HFF-Myc (cell line): ENCODE data around the gene MAN1C1.

Source experiments
- DNase-seq: peaks from one replicate; pipeline ENCODE4 v3.0.0-alpha.2; 2011; ENCODE audit warnings: low read depth; ENCODE audit errors: extremely low read depth
- H3K4me3 ChIP-seq: replicated peaks from 2 replicates; pipeline ENCODE4 v1.5.1; 2011; ENCODE audit warnings: low read depth, mild to moderate bottlenecking, control low read depth, low read length
- CTCF ChIP-seq: IDR thresholded peaks from 2 replicates; pipeline ENCODE4 v1.5.1; 2012; ENCODE audit warnings: mild to moderate bottlenecking, low read depth, low read length, control low read depth; ENCODE audit errors: missing control alignments

Gene MAN1C1

GRCh38 chr1:25687221-25688017 lies 70.8 kb downstream of the MAN1C1 start:
- no peak overlapping the region for H3K4me3 ChIP-seq
- no peak for TF ChIP-seq CTCF
- no peak for DNase-seq

- TF ChIP-seq CTCF = no peak
- no peak overlapping the region for H3K4me3 ChIP-seq
- no peak for DNase-seq
These were observed 72.0 kb downstream of the MAN1C1 start for GRCh38 chr1:25688390-25689119.

- TF ChIP-seq CTCF = no peak
- no peak for DNase-seq
- H3K4me3 ChIP-seq = no peak overlapping the region
These were observed 73.2 kb downstream of the MAN1C1 start for GRCh38 chr1:25689686-25690381.

GRCh38 chr1:25690396-25690956 lies 73.9 kb downstream of the MAN1C1 start:
- no peak for DNase-seq
- H3K4me3 ChIP-seq = no peak overlapping the region
- no peak for TF ChIP-seq CTCF

GRCh38 chr1:25691211-25691610 lies 74.6 kb downstream of the MAN1C1 start:
- TF ChIP-seq CTCF = no peak
- no peak for DNase-seq
- no peak overlapping the region for H3K4me3 ChIP-seq

GRCh38 chr1:25692560-25692959 lies 76.0 kb downstream of the MAN1C1 start:
- H3K4me3 ChIP-seq = no peak overlapping the region
- peak; percentile 54 for TF ChIP-seq CTCF
- DNase-seq = no peak
